ENCODE results near the gene UBE2I. TPM values are rescaled to one million over a fixed set of nuclear protein-coding genes. Genes with fewer than 3 reads are reported as not detected.

The UBE2I gene
- total RNA-seq, 1 donor from 2014 or later: 64.3 TPM

- DNase-seq (ENCODE audit: low read depth): no peak
Measured at GRCh38 chr16:1330260-1330914, 21.0 kb downstream of the UBE2I start.

GRCh38 chr16:1330931-1331711 lies 21.7 kb downstream of the UBE2I start:
- DNase-seq (ENCODE audit: low read depth): no peak

DNA sequence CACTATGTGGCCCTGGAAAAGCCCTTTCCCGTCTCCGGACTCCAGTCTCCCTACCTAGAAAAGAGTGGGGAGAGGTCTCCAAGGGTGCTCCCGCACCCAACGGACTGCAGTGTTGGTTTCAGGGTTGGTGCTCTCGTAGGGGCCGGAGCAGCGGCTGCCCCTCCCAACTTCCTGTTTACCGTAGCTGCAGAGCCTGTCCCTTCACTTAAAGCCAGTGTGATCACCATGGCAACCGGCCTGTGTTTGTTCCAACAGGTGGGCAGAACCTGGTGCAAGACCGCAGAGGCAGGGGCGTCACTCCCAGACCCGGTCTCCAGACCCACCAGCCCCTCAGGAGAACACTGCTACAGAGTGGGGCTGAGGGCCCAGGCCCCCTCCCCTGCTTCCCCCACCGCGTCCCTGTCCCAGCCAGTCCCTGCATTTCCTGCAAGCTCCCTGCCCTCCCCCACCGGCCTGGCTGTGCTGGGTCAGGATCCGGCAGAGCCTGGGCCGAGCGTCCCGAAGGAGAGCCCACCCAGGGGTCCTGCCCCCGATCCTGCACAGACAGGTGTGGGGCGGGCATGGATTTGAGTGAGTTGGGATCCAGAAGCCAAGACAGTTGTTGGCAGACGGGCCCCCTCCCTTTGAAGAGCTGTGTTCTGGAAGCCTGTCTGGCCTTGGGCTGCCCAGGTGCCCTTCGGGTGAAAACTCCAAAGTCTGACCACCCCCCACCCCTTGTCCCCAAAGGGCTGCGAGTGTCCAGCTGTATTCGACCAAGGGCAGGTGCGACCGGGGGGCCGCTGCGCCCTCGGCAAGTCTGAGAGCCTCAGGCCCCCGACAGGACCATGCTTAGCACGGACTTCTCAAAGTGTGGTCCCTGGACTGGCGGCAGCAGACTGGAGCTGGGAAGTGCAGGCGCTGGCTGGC lies 22.5 kb downstream of the UBE2I start:
- DNase-seq (ENCODE audit: low read depth): peak; percentile 92

DNA sequence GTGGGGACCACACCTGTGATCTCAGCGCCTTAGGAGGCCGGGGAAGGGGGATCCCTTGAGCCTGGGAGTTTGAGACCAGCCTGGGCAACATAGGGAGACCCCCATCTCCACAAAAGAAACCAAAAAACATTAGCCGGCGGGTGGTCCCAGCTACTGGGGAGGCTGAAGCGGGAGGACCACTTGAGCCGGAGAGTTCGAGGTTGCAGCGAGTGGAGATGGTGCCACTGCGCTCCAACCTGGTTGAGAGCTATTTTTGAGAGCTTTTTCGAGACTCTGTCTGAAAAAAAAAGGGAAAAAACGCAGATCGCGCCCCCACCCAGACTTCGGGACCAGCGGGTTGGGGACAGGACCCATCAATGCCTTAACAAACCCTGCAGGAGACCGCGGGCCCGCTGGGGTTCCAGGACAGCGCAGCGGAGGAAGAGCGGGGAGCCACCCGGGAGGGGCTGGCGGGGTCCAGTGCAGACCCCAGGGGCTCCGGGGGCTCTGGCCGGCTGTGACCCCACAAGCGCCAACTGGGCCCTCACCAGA lies 23.2 kb downstream of the UBE2I start:
- no peak for DNase-seq (ENCODE audit: low read depth)

DNA sequence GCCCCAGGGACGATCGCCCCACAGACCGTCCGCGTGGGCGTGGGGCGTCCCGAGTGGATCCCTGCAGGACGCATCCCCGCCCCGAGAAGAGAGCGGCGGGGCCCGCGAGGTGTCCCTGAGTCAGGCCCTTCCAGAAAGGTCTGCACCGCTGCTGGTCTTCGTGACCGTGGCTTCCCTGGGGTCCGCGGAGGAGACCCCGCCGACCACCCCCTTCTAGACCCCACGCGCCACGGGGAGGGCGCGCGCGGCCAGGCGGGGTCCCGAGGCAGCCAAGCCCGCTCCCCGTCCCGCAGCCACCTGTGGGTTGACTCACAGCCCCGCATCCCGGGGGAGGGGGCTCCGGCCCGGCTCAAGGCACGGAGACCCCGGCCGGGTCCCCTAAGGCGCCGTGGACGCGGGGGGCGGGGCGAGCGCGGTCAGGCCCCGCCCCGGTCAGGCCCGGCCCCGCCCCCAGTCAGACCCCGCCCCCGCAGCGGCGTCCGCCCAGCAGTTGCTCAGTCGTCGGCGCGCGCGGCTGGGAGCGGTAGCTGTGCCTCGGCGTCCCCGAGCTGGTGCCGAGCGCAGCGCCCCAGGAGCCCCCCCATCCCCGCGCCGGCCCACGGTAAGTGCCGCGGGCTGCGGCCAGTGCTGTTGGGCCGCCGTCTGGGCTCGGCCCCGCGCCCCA lies 23.8 kb downstream of the UBE2I start, which contains the start of gene BAIAP3:
Gene BAIAP3 (plus strand): TSS at position 497 of the 664 bp plus-strand sequence. CDS start 4,905 bp downstream, outside the sequence.
- DNase-seq (ENCODE audit: low read depth): no peak

- DNase-seq (ENCODE audit: low read depth): no peak
Measured at GRCh38 chr16:1333854-1334700, 24.6 kb downstream of the UBE2I start.

GRCh38 chr16:1334739-1335138 lies 25.3 kb downstream of the UBE2I start:
- no peak for DNase-seq (ENCODE audit: low read depth)

GRCh38 chr16:1335211-1335971 lies 26.0 kb downstream of the UBE2I start:
- no peak for DNase-seq (ENCODE audit: low read depth)

- DNase-seq (ENCODE audit: low read depth): no peak
Measured at GRCh38 chr16:1335996-1336395, 26.6 kb downstream of the UBE2I start.

DNA sequence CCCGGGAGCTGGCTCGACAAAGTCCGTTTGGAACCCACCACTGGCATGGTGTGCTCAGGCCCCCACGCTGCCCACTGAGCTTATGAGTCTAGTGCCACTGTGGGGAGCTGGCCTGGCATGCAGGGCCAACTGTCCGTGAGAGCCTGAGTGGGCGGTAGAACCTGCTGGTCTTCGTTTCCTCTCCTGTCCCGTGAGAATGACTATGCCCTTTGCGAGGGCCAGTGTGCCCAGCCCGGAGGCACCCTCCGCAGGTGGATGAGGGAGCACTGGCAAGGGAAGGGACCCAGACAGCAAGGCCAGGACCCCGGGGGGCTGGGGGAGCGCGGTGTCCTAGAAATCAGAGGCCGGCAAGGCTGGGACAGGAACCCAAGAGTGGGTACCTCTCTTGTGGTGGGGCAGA lies 27.2 kb downstream of the UBE2I start:
- DNase-seq (ENCODE audit: low read depth): no peak

DNA sequence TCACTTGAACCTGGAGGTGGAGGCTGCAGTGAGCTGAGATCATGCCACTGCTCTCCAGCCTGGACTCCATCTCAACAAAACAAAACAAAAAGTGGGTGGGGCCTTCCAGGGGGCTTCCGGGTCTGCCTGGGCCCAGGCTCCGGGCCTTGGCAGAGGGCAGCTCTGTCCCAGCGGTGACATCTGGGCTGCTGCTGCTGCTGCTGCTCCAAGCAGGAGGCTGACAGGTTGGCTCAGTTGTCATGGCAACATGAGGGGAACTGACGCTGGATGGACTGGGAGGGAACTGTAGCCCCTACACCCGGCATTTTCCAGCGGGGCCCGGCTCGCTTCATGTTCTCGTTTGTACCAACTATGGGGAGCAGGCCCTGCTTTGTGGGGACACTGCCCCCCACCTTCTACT lies 28.1 kb downstream of the UBE2I start:
- DNase-seq (ENCODE audit: low read depth): no peak

DNA sequence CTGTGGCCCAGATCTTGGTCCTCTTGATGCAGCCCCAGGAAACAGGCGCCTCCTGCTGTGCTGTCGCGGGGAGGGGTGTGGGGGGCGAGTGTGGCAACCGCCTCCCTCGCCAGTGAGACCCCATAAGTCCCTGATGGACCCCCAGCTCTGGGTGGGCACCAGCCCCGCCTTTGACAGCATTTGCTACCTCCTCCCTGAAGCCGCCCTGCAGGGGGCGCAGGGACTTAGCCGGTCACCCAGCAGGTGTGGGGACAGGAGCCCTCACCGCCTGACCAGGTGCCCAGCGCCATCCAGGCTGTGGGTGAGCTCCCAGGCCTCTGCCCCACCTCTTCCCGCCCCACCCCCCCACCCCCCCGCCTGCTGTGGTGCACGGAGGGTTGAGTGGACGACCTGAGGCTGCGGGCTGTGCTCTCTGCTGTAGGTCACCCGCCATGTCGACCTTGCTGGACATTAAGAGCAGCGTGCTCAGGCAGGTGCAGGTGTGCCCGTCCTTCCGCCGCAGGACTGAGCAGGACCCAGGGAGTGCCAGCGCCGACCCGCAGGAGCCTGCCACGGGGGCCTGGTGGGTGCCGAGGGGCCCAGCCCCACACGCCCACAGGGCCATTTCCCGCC lies 28.8 kb downstream of the UBE2I start:
- no peak for DNase-seq (ENCODE audit: low read depth)

DNA sequence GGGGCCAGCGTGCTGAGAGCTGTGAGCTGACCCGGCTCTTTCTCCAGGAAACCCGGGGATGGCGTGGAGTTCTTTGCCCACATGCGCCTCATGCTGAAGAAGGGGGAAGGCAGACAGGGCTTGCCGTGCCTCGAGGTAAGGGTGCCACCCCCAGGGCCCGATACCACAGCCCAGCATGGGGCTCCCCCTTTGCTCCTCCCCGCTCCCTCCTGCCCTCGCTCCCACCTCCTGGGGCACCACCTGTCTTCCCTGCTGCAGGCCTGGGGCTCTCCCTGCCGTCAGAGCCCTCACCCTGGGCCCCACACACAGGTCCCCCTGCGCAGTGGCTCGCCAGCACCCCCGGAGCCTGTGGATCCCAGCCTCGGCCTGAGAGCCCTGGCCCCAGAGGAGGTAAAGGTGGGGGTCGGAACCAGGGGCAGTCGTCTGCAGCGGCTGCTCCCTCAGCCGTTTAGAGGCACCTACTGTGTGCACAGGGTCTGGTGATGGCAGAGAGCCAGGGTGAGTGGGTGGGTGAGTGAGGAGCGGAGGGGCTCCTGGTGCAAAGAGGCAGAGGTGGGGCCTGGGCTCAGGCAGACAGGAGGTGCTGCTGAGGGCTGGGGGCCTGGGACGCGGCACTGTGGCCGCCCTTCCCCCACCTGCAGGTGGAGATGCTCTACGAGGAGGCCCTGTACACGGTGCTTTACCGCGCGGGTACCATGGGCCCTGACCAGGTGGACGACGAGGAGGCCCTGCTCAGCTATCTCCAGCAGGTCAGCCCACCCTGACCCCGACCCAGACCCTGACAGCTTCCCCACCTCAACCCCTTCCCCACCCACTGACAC lies 29.6 kb downstream of the UBE2I start:
- DNase-seq (ENCODE audit: low read depth): no peak

DNA sequence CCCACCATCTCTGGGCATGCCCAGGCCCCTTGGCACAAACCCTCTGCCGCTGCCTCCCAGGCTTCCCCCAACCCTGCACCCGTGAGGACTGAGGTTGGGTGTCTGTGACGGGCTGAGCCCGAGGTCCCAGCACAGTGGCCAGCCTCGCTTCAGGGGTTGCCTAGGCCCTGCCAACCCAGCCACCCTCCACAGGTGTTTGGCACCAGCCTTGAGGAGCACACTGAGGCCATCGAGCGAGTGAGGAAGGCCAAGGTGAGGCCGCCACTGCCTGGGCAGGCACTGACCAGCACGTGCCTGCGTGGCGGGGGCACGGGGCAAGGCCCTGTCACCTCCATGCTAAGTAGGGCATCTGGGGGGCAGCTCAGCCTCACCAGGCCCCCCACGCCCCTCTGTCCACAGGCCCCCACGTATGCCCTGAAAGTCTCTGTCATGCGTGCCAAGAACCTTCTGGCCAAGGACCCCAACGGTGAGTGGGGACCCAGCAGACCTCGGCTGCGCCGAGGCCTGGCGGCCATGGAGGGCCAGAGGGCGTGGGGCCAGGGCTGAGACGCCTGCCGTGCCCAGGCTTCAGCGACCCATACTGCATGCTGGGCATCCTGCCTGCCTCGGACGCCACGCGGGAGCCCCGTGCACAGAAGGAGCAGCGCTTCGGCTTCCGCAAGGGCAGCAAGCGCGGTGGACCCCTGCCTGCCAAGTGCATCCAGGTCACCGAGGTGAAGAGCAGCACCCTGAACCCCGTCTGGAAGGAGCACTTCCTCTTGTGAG lies 31.5 kb downstream of the UBE2I start:
- no peak for DNase-seq (ENCODE audit: low read depth)

- DNase-seq (ENCODE audit: low read depth): no peak
Measured at GRCh38 chr16:1341495-1342420, 32.3 kb downstream of the UBE2I start.
